Measurements from ENCODE around the gene ADAMTS10.
"Not testable (repeated sequence)": the region's sequence is repeated elsewhere in the genome, so short reads cannot be mapped to it uniquely, and the experiment has no call there.

Gene ADAMTS10

DNA sequence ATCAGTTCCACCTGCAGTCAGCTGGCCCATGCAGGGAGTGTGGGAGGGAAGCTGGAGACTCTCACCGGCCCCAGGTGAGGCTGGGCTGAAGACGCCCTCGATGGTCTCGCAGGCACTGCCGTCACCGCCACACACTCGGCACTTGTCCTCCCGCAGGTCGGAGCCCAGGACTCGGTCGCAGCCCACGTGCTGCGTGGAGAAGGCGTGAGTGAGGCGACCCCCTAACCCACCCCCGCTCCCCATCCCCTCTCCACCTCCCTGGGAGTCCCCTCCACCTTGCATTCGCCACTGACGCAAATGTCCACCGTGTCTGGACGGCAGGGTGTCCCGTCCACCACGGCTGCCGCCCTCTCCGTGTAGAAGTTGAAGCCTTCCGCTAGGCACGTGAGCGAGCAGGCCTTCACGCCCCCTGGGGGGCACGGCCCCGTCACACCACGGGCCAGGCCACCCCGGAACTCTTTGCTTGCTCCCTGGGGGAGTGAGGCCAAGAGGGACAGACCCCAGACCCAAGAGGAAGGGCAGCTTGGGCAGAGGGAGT lies 21.3 kb downstream of the ADAMTS10 start:
- no peak for DNase-seq

DNA sequence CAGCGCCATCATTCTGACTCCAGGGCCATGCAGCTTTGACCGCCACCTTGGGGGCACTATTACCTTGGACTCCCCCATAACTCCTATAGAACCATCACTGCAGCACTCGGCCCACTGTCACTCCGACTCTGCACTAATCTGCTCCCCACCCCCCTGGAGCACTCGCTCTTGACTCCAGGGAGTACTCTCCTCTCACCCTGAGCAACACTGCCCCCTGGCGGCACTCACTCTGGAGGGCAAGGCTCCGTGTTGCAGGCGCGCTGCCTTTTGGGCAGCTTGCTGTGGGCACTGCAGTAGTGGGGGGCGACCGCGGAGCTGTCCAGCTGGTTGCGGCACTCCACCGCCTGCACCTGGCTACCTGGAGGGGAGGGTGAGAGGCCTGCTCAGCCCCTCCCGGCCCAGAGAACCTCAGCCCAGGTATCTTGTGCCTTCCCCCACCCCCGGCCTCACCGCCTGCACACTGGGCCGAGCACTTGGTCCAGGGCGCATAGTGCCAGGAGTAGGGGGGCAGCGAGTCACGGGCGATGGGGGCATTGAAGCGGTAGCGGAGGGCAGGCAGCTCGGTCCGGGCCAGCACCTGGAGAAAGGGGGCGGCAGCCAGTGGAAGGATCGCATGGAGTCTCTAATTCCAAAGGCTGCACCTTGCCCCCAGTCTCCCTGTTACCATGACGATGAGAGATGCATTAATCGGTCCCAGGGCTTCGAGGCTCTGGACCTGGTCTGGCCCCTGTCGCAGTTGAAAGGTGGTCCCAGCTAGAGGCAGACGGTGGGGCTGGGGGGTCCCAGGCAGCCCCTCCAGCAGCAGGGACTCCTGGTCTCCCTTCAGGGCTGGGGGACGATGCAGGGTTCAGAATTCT lies 24.4 kb downstream of the ADAMTS10 start:
- DNase-seq = peak; percentile 41

DNA sequence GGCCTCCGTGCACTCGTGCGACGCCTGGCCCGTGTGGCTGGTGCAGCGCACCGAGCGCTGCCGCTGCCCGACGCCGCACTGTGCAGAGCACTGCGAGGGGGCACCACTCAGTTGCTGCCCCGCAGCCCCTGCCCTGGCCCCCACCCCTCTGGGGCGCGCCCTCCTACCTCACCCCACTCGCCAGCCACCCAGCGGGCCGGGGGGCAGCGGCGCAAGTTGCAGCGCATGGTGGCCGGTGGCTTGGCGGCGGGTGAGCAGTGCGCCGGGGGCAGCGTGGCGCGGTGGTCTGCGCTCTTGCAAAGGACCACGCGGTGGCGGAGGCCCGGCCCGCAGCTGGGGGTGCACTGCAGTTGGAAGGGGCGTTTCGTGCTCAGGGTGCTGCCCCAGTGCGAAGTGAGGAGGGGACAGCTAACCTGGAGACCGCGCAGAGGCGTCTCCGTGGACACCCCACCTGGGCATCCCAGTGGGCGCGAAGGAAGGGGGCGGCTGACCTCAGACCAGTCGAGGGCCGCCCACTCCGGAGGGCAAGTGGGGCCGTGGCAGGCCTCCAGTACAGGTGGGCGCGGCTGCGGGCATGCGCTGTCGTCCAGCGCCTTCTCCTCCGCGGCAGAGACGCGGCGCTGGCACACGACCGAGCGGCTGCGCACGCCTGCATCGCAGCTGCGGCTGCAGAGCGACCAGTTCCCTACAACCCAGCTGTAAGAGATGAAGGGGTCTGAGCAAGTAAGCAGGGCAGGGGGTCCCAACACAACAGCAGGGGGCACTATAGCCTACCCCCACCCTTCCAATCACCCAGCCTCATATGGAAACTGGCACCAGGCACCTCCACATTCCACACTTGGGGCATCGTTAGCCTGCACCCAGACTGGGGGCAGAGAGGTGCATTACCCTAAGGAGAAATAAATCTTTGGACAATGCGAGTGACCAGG lies 25.3 kb downstream of the ADAMTS10 start:
- DNase-seq = no peak

DNA sequence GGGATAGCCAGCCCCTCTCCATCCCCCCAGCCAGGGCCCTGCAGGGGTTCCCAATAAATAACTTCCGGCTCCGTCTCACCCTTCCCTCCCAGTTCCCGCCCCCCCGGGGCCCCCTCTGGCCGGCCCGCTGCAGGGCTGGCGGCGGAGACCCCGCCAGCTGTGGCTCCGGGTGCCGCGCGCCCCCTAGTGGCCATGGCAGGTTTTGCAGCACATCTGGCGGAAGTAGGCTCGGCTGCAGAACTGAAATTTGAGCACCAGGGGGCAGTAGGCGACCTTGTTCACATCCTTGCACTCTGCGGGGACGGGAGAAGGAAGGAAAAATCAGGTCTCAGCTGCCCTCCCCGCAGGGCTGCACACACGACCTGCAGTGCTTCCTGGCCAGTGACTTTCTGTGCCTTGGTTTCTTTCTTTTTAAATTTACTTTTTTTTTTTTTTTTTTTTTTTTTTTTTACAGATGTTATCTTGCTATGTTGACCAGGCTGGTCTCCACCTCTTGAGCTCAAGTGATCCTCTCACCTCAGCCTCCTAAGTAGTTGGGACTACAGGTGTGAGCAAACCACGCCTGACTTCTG lies 29.7 kb downstream of the ADAMTS10 start:
- peak; percentile 77 for DNase-seq

DNA sequence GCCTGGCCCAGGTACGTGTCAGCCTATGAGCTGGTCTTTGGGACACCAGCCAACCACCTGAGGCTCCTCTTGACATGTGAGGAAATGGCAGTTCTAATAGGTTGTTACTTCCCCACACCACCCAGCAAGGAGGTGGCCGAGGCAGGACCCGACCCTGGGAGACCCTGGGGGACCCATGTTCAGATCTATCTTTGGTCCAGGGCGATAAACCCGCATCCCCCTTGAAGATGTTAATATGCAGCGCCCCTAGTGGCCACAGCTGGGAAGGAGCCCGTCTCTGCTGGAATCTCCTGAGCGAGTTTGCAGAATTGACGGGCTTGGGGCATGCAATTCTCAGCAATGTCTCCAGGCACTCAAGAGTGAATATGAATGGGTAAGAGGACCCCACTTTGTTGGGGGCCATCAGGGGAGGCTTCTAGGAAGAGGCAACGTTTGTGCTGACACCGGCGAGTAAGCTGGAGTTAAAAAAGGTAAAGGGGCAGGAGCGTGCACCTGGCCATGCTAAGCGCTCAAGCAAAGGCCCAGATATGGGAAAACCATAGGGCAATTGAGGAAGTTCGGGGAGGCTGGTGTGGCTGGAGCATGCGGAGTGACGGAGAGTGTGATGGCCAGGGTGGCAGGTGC lies 31.8 kb downstream of the ADAMTS10 start:
- peak; percentile 76 for DNase-seq

DNA sequence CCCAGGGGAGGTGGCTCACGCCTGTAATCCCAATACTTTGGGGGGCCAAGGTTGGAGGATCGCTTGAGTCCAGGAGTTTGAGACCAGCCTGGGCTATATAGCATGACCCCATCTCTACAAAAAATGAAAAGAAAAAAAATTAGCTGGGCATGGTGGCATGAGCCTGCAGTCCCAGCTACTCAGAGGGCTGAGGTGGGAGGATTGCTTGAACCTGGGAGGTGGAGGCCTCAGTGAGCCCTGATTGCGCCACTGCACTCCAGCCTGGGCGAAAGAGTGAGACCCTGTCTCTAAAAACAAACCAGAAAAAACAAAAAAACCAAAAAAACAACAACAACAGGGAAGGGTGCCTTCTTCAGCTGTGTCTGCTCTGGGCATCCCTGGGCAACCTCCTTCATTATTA lies 32.8 kb downstream of the ADAMTS10 start:
- no peak for DNase-seq

DNA sequence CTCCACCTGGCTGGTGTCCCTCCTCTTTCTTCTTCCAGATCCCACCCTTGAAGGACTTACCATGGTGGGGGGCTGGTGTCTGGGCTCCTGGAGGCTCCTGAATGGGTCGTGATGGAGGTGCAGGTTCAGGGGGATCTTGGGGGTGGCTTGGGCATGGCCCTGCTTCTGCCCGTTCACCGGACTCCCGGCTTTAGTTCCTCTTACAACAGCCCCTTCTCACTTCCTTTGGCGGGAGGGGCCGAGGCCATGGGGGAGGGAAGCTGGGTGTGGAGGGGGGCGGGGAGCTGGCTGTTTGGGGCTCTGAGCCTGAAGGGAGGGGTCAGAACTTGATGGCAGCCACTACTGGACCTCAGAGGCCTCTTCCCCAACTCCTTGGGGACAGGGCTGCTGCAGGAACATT lies 33.3 kb downstream of the ADAMTS10 start, which contains the start of gene MYO1F:
MYO1F (minus strand) TSS at position 196 of the 400 bp plus-strand sequence; CDS start at position 63, 133 bp downstream.
- peak; percentile 75 for DNase-seq

DNA sequence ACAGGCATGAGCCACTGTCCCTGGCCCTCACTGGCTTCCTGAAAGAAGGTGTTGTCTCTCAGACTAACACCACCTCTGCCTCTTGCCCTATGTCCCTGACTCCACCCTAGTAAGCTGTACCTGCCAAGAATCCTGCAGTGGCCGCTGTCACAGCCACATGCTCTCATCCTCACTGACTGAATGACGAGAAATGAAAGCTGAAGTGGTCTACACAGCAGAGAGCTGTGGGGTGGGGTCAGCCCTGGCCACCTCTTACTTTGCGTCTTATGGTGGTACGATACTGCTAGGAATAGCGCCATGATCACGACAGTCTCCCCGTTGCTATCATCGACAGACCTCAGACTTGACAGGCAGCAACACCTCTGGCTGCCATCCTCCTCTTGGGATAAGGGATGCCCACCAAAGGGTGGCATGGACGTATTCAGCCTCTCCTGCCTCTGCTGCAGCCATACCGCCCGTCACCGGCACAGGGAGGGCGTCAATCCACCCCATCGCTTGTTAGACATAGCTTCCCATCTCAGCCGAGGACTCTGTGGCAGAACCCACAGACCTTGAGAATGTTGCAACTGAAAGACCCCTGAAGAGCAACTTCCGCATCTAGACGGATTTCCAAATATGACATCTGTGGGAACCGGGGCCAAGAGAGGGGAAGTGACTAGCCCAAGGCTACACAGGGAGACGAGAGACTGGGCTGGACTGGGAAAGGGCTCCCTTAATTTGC lies 34.1 kb downstream of the ADAMTS10 start:
- DNase-seq = peak; percentile 81

DNA sequence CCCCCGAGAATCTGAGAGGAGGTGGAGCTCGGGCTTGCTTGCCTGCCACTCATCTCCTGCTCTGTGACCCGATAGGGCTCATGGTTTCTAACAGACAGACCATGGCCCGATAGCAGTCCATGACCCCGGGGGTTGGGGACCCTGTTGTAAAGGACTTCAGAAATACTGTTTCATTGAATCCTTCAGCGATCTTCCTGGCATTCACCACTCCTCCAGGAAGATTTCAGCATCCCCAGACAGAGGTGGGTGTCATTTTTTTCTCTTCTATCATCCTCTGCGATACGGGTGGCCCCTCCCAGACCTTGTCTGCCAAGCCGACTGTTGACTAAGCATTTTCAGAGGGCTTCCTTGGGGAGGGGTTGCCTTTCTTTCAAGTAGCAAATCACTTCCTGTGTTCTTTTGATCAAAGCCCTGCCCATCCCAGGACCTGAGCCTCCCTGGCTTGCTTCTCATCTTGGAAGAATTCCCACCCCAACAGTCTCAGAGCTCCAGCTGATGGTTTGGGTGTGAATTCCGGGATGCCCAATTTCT lies 35.0 kb downstream of the ADAMTS10 start:
- DNase-seq = peak; percentile 43

DNA sequence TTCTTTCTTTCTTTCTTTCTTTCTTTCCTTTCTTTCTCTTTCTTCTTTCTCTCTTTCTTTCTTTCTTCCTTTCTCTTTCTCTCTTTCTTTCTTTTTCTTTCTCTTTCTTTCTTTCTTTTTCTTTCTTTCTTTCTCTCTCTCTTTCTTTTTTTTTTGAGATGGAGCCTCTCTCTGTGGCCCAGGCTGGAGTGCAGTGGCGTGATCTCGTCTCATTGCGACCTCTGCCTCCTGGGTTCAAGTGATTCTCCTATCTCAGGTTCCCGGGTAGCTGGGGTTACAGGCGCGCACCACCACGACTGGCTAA lies 35.9 kb downstream of the ADAMTS10 start:
- DNase-seq = not testable (repeated sequence)

DNA sequence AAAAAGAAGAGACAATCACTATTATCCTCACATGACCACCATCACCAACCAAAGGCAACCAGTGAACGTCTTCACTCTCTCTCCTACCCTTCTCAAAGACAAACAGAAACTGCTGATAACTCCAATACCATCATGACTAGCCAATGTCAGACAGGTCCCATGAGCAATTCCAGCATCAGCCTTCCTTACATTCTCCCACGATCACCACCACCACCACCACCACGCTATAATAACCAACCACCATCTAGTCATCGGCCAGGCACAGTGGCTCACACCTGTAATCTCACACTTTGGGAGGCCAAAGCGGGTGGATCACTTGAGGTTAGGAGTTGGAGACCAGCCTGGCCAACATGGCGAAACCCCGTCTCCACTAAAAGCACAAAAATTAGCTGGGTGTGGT lies 37.2 kb downstream of the ADAMTS10 start:
- DNase-seq = peak; percentile 54

DNA sequence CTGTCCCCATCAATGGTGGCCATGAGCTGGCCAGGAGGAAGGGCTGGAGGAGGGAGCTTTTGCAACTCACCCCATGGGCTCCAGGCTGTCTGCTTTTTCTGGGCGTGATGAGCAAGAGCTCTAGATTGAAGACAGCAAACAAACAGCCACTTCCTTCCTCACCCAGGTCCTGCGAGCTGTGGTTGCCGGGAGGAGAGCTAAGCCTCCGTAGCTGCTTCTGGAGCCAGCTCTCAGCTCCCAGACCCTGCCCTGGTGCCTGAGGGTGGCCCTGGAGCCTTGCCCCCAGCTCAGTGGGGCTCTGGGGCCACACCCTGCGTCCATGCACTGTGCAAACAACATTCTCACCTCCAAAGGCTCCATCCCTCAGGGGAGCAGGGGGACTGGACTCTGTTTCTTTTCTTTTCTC lies 39.5 kb downstream of the ADAMTS10 start:
- peak; percentile 91 for DNase-seq

DNA sequence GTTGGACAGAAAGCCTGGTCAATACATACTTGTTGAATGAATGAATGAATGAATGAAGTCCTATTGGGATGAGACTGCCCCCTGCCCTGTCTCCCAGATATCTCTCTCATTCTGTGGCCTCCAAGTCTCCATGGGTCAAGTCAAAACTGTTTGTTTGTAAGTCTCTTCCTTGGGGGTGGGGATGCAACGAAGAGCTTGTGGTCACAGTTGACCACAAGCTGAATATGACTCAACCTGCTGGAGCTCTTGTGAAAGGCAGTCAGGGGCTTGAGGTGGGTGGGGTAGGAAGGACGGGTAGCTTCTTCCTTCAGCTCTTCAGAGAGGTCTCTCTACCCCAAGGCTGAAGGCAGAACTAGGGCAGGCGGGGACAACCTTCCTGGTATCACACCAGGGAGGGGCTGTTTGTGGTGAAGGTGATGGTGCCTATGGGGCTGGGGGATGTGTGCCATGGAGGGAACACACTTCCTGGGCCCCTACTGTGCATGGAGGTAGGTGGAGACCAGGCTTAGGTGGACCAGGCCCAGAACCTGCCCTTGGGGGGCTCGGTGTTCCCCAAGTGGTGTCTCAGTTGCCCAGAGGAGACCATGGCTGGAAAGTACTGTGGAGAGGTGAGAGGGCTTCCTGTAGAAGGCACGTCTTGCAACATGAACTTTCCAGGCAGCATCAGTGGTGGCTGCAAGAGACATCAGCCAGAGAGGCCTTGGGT lies 41.3 kb downstream of the ADAMTS10 start:
- DNase-seq = peak; percentile 97

DNA sequence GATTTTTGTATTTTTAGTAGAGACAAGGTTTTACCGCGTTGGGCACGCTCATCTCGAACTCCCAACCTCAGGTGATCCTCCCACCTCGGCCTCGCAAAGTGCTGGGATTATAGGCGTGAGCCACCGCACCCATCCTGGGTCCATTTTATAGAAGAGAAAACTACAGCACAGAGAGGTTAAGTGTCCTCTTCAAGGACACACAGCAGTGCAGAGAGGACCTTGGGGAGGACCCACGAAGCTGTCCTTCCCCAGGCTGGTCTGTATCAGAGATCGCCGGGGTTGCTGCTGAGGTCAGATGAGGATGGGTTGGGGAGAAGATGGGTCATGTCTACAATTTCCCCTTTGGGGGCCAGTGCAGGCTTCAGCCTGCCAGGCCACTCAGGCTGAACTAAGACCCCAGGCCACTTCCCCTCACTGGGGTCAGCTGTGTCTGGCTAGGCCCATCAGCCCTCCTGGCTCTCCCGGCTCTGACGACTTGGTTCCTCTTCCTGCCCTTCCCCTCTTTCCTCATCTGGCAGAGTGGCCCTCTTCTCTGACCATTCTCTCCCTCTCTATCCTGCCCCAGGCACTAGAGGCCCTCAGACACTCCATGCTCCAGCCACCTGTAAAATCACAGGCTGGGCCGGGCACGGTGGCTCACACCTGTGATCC lies 42.9 kb downstream of the ADAMTS10 start:
- peak; percentile 79 for DNase-seq

DNA sequence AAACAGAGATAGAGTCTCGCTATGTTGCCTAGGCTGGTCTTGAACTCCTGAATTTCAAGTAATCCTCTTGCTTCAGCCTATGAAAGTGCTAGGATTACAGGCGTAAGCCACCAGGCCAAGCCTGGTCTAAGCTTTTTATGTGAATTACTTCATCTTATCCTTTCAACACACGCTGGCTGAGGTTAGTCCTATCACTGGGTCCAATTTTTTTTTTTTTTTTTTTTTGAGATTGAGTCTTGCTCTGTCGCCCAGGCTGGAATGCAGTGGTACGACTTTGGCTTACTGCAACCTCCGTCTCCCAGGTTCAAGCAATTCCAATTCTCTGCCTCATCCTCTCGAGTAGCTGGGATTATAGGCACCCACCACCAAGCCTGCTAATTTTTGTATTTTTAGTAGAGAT lies 43.7 kb downstream of the ADAMTS10 start:
- DNase-seq = peak; percentile 48

DNA sequence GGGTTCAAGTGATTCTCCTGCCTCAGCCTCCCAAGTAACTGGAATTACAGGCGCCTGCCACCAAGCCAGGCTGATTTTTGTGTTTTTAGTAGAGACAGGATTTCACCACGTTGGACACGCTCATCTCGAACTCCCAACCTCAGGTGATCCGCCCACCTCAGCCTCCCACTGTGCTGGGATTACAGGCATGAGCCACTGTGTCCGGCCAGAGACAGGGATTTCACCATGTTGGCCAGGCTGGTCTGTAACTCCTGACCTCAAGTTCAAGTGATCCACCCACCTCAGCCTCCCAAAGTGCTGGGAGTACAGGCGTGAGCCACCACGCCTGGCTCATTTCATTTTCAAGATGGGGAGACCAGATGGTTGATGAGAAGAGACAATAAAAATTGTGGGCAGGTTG lies 45.6 kb downstream of the ADAMTS10 start:
- DNase-seq = peak; percentile 61

DNA sequence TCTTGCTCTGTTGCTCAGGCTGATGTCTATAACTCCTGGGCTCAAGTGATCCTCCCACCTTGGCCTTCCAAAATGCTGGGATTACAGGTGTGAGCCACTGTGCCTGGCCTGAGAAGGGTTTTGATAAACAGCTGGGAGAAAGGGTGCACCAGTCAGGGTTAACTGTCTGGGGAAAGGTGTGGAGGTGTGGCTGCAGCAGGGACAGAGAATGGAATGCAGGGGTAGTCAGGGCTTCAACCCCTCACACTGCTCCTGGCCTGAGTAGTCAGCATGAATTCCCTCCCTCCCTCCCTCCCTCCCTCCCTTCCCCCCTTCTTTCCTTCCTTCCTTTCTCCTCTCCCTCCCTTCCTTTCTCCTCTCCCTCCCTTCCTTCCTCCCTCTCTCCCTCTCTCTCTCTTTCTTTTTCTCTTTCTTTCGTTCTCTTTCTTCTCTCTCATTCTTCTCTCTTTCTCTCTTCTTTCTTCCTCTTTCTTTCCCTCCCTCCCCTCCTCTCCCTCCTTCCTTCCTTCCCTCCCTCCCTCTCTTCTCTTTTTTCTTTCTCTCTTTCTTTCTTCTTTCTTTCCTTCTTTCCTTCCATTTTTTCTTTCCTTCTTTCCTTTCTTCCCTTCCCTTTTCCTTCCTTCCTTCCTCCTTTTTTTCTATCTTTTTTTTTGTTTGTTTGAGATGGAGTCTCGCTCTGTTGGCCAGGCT lies 49.3 kb downstream of the ADAMTS10 start:
- DNase-seq = no peak

DNA sequence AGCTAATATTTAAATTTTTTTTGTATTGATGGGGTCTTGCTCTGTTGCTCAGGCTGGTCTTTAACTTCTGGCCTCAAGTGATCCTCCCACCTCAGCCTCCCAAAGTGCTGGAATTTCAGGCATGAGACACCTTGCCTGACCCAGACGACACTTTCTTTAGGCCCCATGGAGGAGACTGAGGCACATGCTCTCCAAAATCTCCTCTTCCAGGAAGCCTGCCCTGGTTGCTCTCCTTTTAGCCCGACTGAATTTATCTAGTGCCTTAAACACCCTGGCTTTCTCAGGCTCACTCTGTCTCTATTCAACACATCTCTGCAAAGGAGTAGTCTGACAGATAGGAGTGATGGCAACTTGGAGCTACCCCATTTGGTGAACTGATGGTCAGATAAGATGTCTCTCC lies 52.2 kb downstream of the ADAMTS10 start:
- DNase-seq = no peak

DNA sequence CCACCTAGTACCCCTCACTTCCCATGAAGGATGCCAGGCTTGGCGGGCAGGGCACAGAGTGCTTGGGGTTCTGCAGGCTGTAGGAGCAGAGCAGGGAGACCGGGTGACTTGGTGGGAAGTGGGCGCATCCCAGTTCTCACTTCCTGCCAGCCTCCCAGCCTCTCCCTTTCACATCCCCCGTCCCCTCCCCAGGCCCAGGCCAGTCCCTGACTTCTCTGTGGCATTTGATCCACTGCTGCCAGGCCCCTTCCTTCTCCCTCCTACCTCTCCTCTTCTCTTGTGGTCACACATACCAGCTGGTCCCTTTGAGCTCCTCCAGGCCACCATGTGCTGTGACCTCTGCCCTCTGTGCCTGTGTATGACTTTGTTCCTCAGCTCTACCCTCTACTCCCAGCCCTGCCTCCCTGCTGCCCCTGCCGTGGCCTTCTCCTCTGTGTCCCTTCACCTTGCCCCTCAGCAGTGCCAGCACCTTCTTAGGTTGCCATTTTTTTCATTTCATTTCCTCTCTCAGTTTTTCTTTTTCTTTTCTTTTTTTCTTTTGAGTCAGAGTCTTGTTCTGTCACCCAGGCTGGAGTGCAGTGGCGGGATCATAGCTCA lies 52.8 kb downstream of the ADAMTS10 start:
- DNase-seq = peak; percentile 67

All from inflammatory macrophage treated with lipopolysaccharide for 4 hours (primary cell).